ENCODE measurements around the gene NANOS2.

NANOS2 gene

GRCh38 chr19:45913874-45914830 lies at the start of gene NANOS2:
Gene NANOS2 (minus strand): TSS chr19:45914778. CDS start chr19:45914693, 85 bp downstream.
- TF ChIP-seq ZFX (IDR thresholded peaks at IDR 0.05) (no peak), CTCF (conservative IDR thresholded peaks at IDR 0.05) (no peak)
- H3K27ac ChIP-seq: no peak within 1 kb of the TSS

- H3K27ac ChIP-seq: no peak overlapping the region
- TF ChIP-seq CTCF (conservative IDR thresholded peaks at IDR 0.05) (no peak), ZFX (IDR thresholded peaks at IDR 0.05) (no peak)
Measured at GRCh38 chr19:45962021-45962420, 47.4 kb upstream of the NANOS2 start.

GRCh38 chr19:45960595-45961235 lies 46.1 kb upstream of the NANOS2 start:
- TF ChIP-seq ZFX (IDR thresholded peaks at IDR 0.05) (no peak), CTCF (conservative IDR thresholded peaks at IDR 0.05) (no peak)
- H3K27ac ChIP-seq: no peak overlapping the region

- no peak overlapping the region for H3K27ac ChIP-seq
- no peak for TF ChIP-seq CTCF (conservative IDR thresholded peaks at IDR 0.05)
- TF ChIP-seq ZFX (IDR thresholded peaks at IDR 0.05): no peak
Measured at GRCh38 chr19:45959517-45960025, 45.0 kb upstream of the NANOS2 start.

GRCh38 chr19:45958769-45959516 lies 44.4 kb upstream of the NANOS2 start:
- no peak for TF ChIP-seq CTCF (conservative IDR thresholded peaks at IDR 0.05)
- no peak for TF ChIP-seq ZFX (IDR thresholded peaks at IDR 0.05)
- H3K27ac ChIP-seq: no peak overlapping the region

- TF ChIP-seq CTCF (conservative IDR thresholded peaks at IDR 0.05): no peak
- no peak for TF ChIP-seq ZFX (IDR thresholded peaks at IDR 0.05)
- no peak overlapping the region for H3K27ac ChIP-seq
Measured at GRCh38 chr19:45958320-45958719, 43.7 kb upstream of the NANOS2 start.

Data from C4-2B (cell line).